Stimulated activated CD8-positive, alpha-beta memory T cell treated with anti-CD3 and anti-CD28 coated beads, Interleukin-7, amount 100 ng/mL, for 1 hour (primary cell): Measurements from ENCODE around the gene IL1R2.
"Not testable (repeated sequence)": the region's sequence is repeated elsewhere in the genome, so short reads cannot be mapped to it uniquely, and the experiment has no call there.

Experiments used
- DNase-seq, 2 donors: peaks; one replicate each; pipeline ENCODE4 v3.0.0-alpha.2; 2020; ENCODE audit warnings: low read depth in 2 of 2

Gene IL1R2

GRCh38 chr2:101998896-101999789, 7.4 kb downstream of the IL1R2 start:
- no peak for DNase-seq

- no peak for DNase-seq
These were observed 8.3 kb downstream of the IL1R2 start for GRCh38 chr2:102000012-102000411.

- no peak for DNase-seq
These were observed 9.3 kb downstream of the IL1R2 start for GRCh38 chr2:102000813-102001766.

- no peak for DNase-seq
These were observed 10.0 kb downstream of the IL1R2 start for GRCh38 chr2:102001767-102002142.

GRCh38 chr2:102002228-102002627, 10.5 kb downstream of the IL1R2 start:
- DNase-seq: no peak

GRCh38 chr2:102002909-102003308, 11.1 kb downstream of the IL1R2 start:
- not testable (repeated sequence) for DNase-seq

- DNase-seq: no peak
These were observed 11.9 kb downstream of the IL1R2 start for GRCh38 chr2:102003696-102004095.

GRCh38 chr2:102004581-102004980, 12.8 kb downstream of the IL1R2 start:
- DNase-seq: no peak

- DNase-seq: no peak
These were observed 13.7 kb downstream of the IL1R2 start for GRCh38 chr2:102005449-102005848.

- no peak for DNase-seq
These were observed 14.5 kb downstream of the IL1R2 start for GRCh38 chr2:102005989-102006885.

- DNase-seq: no peak
These were observed 15.1 kb downstream of the IL1R2 start for GRCh38 chr2:102006886-102007278.

GRCh38 chr2:102008490-102008889, 16.7 kb downstream of the IL1R2 start:
- no peak for DNase-seq

- no peak for DNase-seq
These were observed 17.8 kb downstream of the IL1R2 start for GRCh38 chr2:102009557-102009956.

GRCh38 chr2:102010902-102011301, 19.1 kb downstream of the IL1R2 start:
- DNase-seq: no peak

GRCh38 chr2:102012061-102012614, 20.4 kb downstream of the IL1R2 start:
- DNase-seq: no peak

- no peak for DNase-seq
These were observed 21.7 kb downstream of the IL1R2 start for GRCh38 chr2:102013206-102014040.

GRCh38 chr2:102014041-102014345, 22.2 kb downstream of the IL1R2 start:
- DNase-seq: no peak

- DNase-seq: no peak
These were observed 23.6 kb downstream of the IL1R2 start for GRCh38 chr2:102015399-102015798.

GRCh38 chr2:102016399-102016955, 24.7 kb downstream of the IL1R2 start:
- DNase-seq: no peak

- DNase-seq: no peak
These were observed 27.2 kb downstream of the IL1R2 start for GRCh38 chr2:102018823-102019445.
